GM12878 (cell line): ENCODE measurements around the gene ACP3. TPM values are rescaled to one million over a fixed set of nuclear protein-coding genes. Genes with fewer than 3 reads are reported as not detected.

ENCODE experiments used
- ATAC-seq: fragments of 200-7000 bp; cut with Tn5 transposase; 3 replicates; pipeline ENCODE4 v1.9.1; 2020; ENCODE audit warnings: mild to moderate bottlenecking, moderate library complexity
- BruUV-seq: library from RNA; stranded (reverse); fragments of 400-500 nt; replicated peaks from 2 replicates; lab custom pipeline; 2021; lab: Mats Ljungman, UMichigan
- CTCF ChIA-PET: fragments of 300-600 bp; sonication (Branson Sonifier 250); formaldehyde crosslinking; extraction: SDS; loops from one replicate; lab custom pipeline; 2021; ENCODE audit warnings: inconsistent platforms; lab: Yijun Ruan, JAX
- POLR2A ChIA-PET: fragments of 350-600 bp; formaldehyde crosslinking; extraction: SDS; loops from one replicate; lab custom pipeline; 2021; ENCODE audit warnings: inconsistent platforms; lab: Charles Lee
- RAD21 ChIA-PET: fragments of 300-600 bp; sonication (Branson Sonifier 250); formaldehyde crosslinking; loops from one replicate; lab custom pipeline; 2023; ENCODE audit warnings: antibody characterized with exemption; ENCODE audit not compliant: unreplicated experiment; lab: Charles Lee
- SMC1A ChIA-PET: fragments of 300-600 bp; sonication (Branson Sonifier 250); formaldehyde crosslinking; loops from one replicate; lab custom pipeline; 2023; ENCODE audit not compliant: unreplicated experiment, uncharacterized antibody; lab: Charles Lee
- DNase-seq: peaks from one replicate; pipeline ENCODE4 v3.0.0-alpha.2; 2011; ENCODE audit warnings: low read depth, low spot score
- FAIRE-seq: peaks from 3 replicates; lab custom pipeline; 2011; peaks lifted over from hg19 to GRCh38; lab: Jason Lieb, UNC
- H2AFZ ChIP-seq: 2 replicates; pipeline ENCODE4 v1.6.0; 2011; ENCODE audit warnings: low read depth, low read length, control low read depth; ENCODE audit not compliant: control insufficient read depth
- H3K27ac ChIP-seq: 2 replicates; pipeline ENCODE4 v1.5.1; 2011; ENCODE audit warnings: control low read depth; ENCODE audit not compliant: control insufficient read depth, insufficient read depth
- H3K27me3 ChIP-seq, 2 experiments: replicated peaks in 1 of 2; 2 replicates each; pipeline versions ENCODE4 v1.6.0 to v1.6.1; 2011; ENCODE audit warnings: low read length in 1 of 2; ENCODE audit not compliant: control insufficient read depth in 2 of 2, insufficient read depth in 2 of 2
- H3K36me3 ChIP-seq, 2 experiments: 2 replicates each; pipeline ENCODE4 v1.5.1; 2011; ENCODE audit warnings: low read length in 1 of 2; ENCODE audit not compliant: control insufficient read depth in 2 of 2, insufficient read depth in 2 of 2
- H3K4me1 ChIP-seq: 2 replicates; pipeline ENCODE4 v1.6.1; 2011; ENCODE audit warnings: mild to moderate bottlenecking, low read length, moderate library complexity, mixed read lengths; ENCODE audit not compliant: control insufficient read depth, insufficient read depth
- H3K4me2 ChIP-seq: 2 replicates; pipeline ENCODE4 v1.6.0; 2011; ENCODE audit warnings: control low read depth; ENCODE audit not compliant: control insufficient read depth, insufficient read depth
- H3K4me3 ChIP-seq: fragments of 200-600 bp; sonication (generic); 2 replicates; pipeline ENCODE4 v1.5.1; 2016
- H3K79me2 ChIP-seq: 2 replicates; pipeline ENCODE4 v1.6.0; 2011; ENCODE audit warnings: low read length; ENCODE audit not compliant: control insufficient read depth, insufficient read depth
- H3K9ac ChIP-seq: 2 replicates; pipeline ENCODE4 v1.8.0; 2011; ENCODE audit warnings: low read length, control low read depth, mixed read lengths; ENCODE audit not compliant: control insufficient read depth, insufficient read depth
- H3K9me3 ChIP-seq: replicated peaks from 3 replicates; pipeline ENCODE4 v1.5.1; 2011; ENCODE audit warnings: mild to moderate bottlenecking, low read length; ENCODE audit not compliant: control insufficient read depth, insufficient read depth
- H4K20me1 ChIP-seq: 2 replicates; pipeline ENCODE4 v1.6.0; 2011; ENCODE audit not compliant: control insufficient read depth, insufficient read depth
- CREM ChIP-seq: IDR thresholded peaks from 2 replicates; pipeline ENCODE4 v1.6.1; 2014; ENCODE audit warnings: antibody characterized with exemption, low read depth
- IRF3 ChIP-seq: fragments of 450-650 bp; IDR thresholded peaks from 2 replicates; pipeline ENCODE4 v1.6.1; 2014; ENCODE audit warnings: mild to moderate bottlenecking
- NRF1 ChIP-seq: conservative IDR thresholded peaks from 2 replicates; pipeline ENCODE4 v1.6.1; 2011; ENCODE audit warnings: mild to moderate bottlenecking, low read depth, low read length, improper control_type of control experiment
- REST ChIP-seq: IDR thresholded peaks from 2 replicates; pipeline ENCODE4 v1.6.1; 2012; ENCODE audit warnings: mild to moderate bottlenecking, low read depth, low read length
- RFX5 ChIP-seq: IDR thresholded peaks from 2 replicates; pipeline ENCODE4 v1.6.1; 2011; ENCODE audit warnings: low read depth, low read length, improper control_type of control experiment
- SMARCA5 ChIP-seq: fragments of 450-650 bp; IDR thresholded peaks from 2 replicates; pipeline ENCODE4 v1.6.1; 2017; ENCODE audit warnings: mild to moderate bottlenecking
- SUZ12 ChIP-seq: fragments of 200-600 bp; sonication (generic); IDR thresholded peaks from one replicate; pipeline ENCODE4 v1.6.1; 2018; ENCODE audit warnings: antibody characterized with exemption, mild to moderate bottlenecking; ENCODE audit not compliant: unreplicated experiment
- in situ Hi-C: fragments of 300-500 bp; cut with MboI; formaldehyde crosslinking; loops from 9 replicates; pipeline ENCODE4 v1.14.3; 2018; ENCODE audit warnings: mixed read lengths
- intact Hi-C: fragments of 100-400 bp; cut with micrococcal nuclease; formaldehyde crosslinking; loops from one replicate; pipeline ENCODE4 v1.14.2; 2022; ENCODE audit not compliant: unreplicated experiment
- polyA plus RNA-seq, 11 experiments: library from polyadenylated mRNA; depleted of rRNA in 4 of 11; unstranded in 6 of 11; stranded (reverse) in 5 of 11; fragments of >200 nt; fragmentation: Nextera tagmentation in 4 of 11; fragmentation: Illumina TruSeq in 1 of 11; extraction: Ambion mirVana in 4 of 11; extraction: Trizol in 1 of 11; gene quantifications; 1 replicate in 1 of 11; 2 replicates in 10 of 11; pipeline versions ENCODE4 v1.2.1 to v1.2.3, GENCODE V29; 2011 to 2016; ENCODE audit warnings: inconsistent platforms in 2 of 11, missing spikeins in 2 of 11, low read depth in 1 of 11
- total RNA-seq, 4 experiments: library from RNA; depleted of rRNA in 3 of 4; stranded (reverse); fragments of >200 nt in 3 of 4; fragmentation: Illumina TruSeq in 1 of 4; extraction: Trizol in 1 of 4; gene quantifications; 2 replicates each; pipeline versions ENCODE4 v1.2.1 to v1.2.3, GENCODE V29; 2013 to 2021
- TF ChIP-seq, protein P1 (sequence below): IDR thresholded peaks from 2 replicates; pipeline ENCODE4 v1.6.1; 2011; ENCODE audit warnings: mild to moderate bottlenecking, low read depth, low read length, moderate library complexity; ENCODE audit not compliant: insufficient replicate concordance
- TF ChIP-seq, protein P2 (sequence below): IDR thresholded peaks from 2 replicates; pipeline ENCODE4 v1.6.1; 2011; ENCODE audit warnings: low read depth, mild to moderate bottlenecking, low read length, moderate library complexity, borderline replicate concordance; ENCODE audit errors: extremely low read depth

Gene ACP3
- total and polyA plus RNA-seq, 10 of the 15 experiments (the other 5 are each of a cell fraction or from before 2014, with no cell fraction given) = 0.05 to 0.41 TPM; not detected in 8

GRCh38 chr3:132382688-132383194, 65.5 kb downstream of the ACP3 start:
- intact Hi-C loops (no loop called here), in situ Hi-C loops (no loop called here)
- FAIRE-seq (no peak), ATAC-seq (no peak), DNase-seq (no peak)
- SMC1A ChIA-PET = no interaction called here
- no peaks in the 10 kb centered on the region for H4K20me1 ChIP-seq
- peaks cover 4% of the 10 kb centered on the region; the same call in 1 of the 2 replicates for H3K4me1 ChIP-seq
- no TSS peak for BruUV-seq
- no peak overlapping the region for H2AFZ ChIP-seq
- H3K9me3 ChIP-seq = peaks cover 5% of the 10 kb centered on the region; the same call in 2 of the 3 replicates
- H3K4me3 ChIP-seq = no peak overlapping the region
- no peaks in the 10 kb centered on the region for H3K36me3 ChIP-seq
- CTCF ChIA-PET = interaction anchor here (0.8 to 1.2 kb wide), 4 partner anchors 15 to 38 kb away, joined by 3 to 6 read pairs (median 3); no protein-coding TSS in a partner anchor
- H3K79me2 ChIP-seq = no peaks in the 10 kb centered on the region
- POLR2A ChIA-PET = interaction anchor here (0.5 kb wide), 1 partner anchor 188 kb away, joined by 4 read pairs; no protein-coding TSS in a partner anchor
- no peak overlapping the region for H3K27ac ChIP-seq
- TF ChIP-seq SMARCA5 (no peak), RFX5 (no peak), NRF1 (no peak), IRF3 (no peak), REST (no peak), SUZ12 (no peak), CREM (no peak)
- TF ChIP-seq, protein P1, sequence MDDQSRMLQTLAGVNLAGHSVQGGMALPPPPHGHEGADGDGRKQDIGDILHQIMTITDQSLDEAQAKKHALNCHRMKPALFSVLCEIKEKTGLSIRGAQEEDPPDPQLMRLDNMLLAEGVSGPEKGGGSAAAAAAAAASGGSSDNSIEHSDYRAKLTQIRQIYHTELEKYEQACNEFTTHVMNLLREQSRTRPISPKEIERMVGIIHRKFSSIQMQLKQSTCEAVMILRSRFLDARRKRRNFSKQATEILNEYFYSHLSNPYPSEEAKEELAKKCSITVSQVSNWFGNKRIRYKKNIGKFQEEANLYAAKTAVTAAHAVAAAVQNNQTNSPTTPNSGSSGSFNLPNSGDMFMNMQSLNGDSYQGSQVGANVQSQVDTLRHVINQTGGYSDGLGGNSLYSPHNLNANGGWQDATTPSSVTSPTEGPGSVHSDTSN = no peak
- TF ChIP-seq, protein P2, sequence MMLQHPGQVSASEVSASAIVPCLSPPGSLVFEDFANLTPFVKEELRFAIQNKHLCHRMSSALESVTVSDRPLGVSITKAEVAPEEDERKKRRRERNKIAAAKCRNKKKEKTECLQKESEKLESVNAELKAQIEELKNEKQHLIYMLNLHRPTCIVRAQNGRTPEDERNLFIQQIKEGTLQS = no peak
- RAD21 ChIA-PET = no interaction called here
- H3K27me3 ChIP-seq = no peaks in the 10 kb centered on the region
- no peak overlapping the region for H3K9ac ChIP-seq
- H3K4me2 ChIP-seq = no peak overlapping the region
